IPS-18a (cell line): ENCODE measurements around the gene PBLD.
"Not testable (repeated sequence)": the region's sequence is repeated elsewhere in the genome, so short reads cannot be mapped to it uniquely, and the experiment has no call there.

Experiments
- H3K27ac ChIP-seq: one replicate; pipeline ENCODE4 v1.5.1; 2013; ENCODE audit warnings: low read length
- H3K27me3 ChIP-seq: one replicate; pipeline ENCODE4 v1.6.1; 2013; ENCODE audit warnings: mild to moderate bottlenecking, low read length; ENCODE audit not compliant: control insufficient read depth, insufficient read depth
- H3K36me3 ChIP-seq: one replicate; pipeline ENCODE4 v1.6.1; 2013; ENCODE audit warnings: low read depth, low read length; ENCODE audit not compliant: control insufficient read depth
- H3K4me1 ChIP-seq: one replicate; pipeline ENCODE4 v1.6.1; 2013; ENCODE audit warnings: low read depth, low read length; ENCODE audit not compliant: control insufficient read depth
- H3K4me3 ChIP-seq: one replicate; pipeline ENCODE4 v1.5.1; 2013; ENCODE audit warnings: low read length
- H3K9ac ChIP-seq: one replicate; pipeline ENCODE4 v1.6.1; 2013; ENCODE audit warnings: mild to moderate bottlenecking, low read length, moderate library complexity
- H3K9me3 ChIP-seq: one replicate; pipeline ENCODE4 v1.6.1; 2013; ENCODE audit warnings: low read depth, low read length; ENCODE audit not compliant: control insufficient read depth

Gene PBLD

DNA sequence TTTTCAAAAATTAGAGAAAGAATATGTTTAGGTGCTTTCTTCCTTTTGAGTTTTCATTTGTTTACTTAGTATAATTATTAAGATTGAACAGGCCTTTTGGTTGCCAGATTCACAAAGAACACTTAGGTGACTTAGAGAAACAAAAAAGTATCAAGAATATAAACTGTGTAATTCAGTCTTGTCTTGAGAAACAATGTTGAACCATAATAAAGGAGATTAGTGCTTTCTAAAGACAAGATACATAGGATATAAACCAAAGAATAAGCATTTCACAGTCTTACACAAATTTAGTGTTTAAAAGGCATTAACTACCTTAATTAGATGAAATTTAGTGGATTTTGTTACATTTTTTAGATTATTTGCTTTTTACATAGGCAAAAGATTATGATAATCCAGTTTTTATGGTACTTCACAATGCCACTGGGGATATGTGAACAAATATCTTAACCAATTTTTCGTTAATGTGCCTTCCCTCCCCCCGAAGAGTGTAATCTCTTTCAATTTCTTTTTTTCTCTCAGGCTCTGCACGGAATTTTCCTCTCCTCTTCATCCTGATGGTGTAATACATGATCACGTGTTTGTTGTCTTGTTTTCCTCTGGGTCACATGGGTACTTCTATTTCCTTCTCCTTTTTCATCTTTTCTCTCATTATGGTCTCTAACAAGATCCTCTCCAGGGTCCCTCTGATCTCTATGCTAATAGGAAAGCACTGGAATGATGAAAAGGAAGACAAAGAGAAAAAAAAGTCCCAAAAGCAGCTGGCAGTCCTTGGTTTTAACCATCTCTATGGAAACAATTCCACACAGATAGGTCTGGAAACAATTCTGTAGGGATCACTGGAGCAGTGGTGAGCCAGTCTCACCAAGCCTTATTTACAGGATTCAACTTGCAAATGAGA is 4.6 kb downstream of the PBLD start:
- H3K27me3 ChIP-seq = no peaks in the 10 kb centered on the region
- H3K9me3 ChIP-seq = no peaks in the 10 kb centered on the region
- H3K9ac ChIP-seq = peak overlapping the region; percentile 47
- peaks cover under 1% of the 10 kb centered on the region for H3K36me3 ChIP-seq
- H3K4me3 ChIP-seq = peak overlapping the region; percentile 22
- peaks cover 16% of the 10 kb centered on the region for H3K4me1 ChIP-seq
- H3K27ac ChIP-seq = peak overlapping the region; percentile 76

DNA sequence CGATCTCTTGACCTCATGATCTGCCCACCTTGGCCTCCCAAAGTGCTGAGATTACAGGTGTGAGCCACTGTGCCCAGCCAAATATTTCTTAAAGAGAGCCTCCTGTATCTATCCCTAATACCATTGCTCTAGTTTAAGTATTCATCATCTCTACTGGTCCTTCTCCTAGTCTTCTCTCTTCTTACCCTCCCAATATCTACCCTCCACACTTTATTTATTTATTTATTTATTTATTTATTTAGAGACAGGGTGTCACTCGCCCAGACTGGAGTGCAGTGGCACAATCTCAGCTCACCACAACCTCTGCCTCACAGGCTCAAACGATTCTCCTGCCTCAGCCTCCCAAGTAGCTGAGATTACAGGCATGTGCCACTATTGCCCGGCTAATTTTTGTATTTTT is 8.3 kb downstream of the PBLD start:
- not testable (repeated sequence) for H3K27ac ChIP-seq, H3K27me3 ChIP-seq, H3K4me3 ChIP-seq, H3K9ac ChIP-seq, H3K36me3 ChIP-seq, H3K9me3 ChIP-seq
- peaks cover 10% of the 10 kb centered on the region for H3K4me1 ChIP-seq

DNA sequence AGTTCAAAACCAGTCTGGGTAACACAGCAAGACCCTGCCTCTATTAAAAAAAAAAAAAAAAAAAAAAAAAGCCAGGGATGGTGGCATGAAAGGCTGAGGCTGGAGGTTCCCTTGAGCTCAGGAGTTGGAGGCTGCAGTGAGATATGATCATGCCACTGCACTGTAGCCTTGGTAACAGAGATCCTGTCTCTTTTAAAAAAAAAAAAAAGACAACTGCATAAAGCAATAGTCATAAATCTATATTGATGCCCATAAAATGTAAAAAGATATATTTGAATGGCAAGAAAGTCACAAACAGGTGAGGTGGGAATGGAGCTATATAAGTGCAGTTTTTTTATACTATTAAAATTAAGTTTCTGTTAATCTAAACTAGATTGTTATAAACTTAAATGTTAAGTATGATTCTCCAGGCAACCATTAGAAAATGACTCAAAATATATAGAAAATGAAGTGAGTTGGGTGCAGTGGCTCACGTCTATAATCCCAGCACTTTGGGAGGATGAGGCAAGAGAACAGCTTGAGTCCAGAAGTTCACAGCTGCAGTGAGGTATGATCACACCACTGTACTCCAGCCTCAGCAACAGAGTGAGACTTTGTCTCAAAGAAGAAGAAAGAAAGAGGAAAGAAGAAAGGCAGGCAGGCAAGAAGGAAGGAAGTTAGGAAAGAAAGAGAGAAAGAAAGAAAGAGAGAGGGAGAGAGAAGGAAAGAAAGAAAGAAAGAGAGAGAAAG is 14.2 kb downstream of the PBLD start:
- no peaks in the 10 kb centered on the region for H3K36me3 ChIP-seq
- H3K4me3 ChIP-seq = no peak overlapping the region
- no peaks in the 10 kb centered on the region for H3K27me3 ChIP-seq
- peaks cover 5% of the 10 kb centered on the region for H3K9me3 ChIP-seq
- no peaks in the 10 kb centered on the region for H3K4me1 ChIP-seq
- H3K27ac ChIP-seq = no peak overlapping the region
- no peak overlapping the region for H3K9ac ChIP-seq

DNA sequence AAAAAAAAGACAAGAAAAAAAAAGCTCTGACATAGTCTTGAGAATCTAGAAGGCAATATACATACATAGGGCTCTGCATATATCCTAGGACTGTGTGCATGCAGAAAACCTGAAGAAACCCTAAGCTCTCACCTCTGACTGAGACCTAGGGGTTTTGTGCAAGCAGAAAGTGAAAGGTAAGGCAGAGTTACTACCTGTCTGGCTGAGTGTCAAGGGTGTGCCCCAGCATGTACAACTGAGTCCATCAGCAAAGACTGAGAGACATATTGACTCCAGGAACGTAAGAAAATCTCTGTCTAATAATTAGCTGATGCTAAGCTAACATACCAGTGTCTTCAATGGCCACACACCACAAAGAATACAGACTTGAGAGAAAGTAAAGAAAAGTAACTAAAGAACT is 17.1 kb downstream of the PBLD start:
- Histone ChIP-seq H3K4me1 (no peaks in the 10 kb centered on the region), H3K9ac (no peak overlapping the region), H3K9me3 (peaks cover 5% of the 10 kb centered on the region), H3K27ac (no peak overlapping the region), H3K27me3 (no peaks in the 10 kb centered on the region), H3K4me3 (no peak overlapping the region), H3K36me3 (no peaks in the 10 kb centered on the region)

DNA sequence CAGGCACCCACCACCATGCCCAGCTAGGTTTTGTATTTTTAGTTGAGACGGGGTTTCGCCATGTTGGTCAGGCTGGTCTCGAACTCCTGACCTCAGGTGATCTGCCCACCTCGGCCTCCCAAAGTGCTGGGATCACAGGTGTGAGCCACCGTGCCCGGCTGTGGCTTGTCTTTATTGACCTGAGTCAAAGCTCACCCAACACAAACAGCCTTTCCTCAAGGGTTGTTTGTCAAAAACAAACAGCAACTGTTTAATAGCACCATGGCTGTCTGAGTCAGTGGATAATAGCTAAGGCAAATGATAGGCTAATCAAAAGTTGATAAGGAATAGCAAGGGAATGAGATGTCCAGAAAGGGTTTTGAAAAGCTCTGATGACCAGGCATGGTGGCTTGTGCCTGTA is 17.8 kb downstream of the PBLD start:
- not testable (repeated sequence) for H3K9ac ChIP-seq, H3K27me3 ChIP-seq, H3K36me3 ChIP-seq, H3K9me3 ChIP-seq, H3K4me3 ChIP-seq, H3K27ac ChIP-seq, H3K4me1 ChIP-seq

DNA sequence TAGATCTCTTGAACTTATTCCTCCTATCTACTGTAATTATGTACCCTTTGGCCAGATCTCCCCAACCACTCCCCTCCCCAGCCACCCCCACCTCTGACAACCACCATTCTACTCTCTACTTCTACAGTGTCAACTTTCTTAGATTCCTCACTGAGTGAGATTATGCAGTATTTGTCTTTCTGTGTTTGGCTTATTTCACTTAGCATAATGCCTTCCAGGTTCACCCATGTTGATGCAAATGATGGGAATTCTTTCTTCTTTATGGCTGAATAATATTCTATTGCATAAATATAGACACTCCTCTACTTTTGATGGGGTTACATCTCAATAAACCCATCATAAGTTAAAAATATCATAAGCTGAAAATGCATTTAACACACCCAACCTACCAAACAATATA is 22.2 kb downstream of the PBLD start:
- Histone ChIP-seq H3K36me3 (no peaks in the 10 kb centered on the region), H3K4me1 (peaks cover 5% of the 10 kb centered on the region), H3K9me3 (no peaks in the 10 kb centered on the region), H3K27ac (no peak overlapping the region), H3K9ac (no peak overlapping the region), H3K4me3 (no peak overlapping the region), H3K27me3 (no peaks in the 10 kb centered on the region)

DNA sequence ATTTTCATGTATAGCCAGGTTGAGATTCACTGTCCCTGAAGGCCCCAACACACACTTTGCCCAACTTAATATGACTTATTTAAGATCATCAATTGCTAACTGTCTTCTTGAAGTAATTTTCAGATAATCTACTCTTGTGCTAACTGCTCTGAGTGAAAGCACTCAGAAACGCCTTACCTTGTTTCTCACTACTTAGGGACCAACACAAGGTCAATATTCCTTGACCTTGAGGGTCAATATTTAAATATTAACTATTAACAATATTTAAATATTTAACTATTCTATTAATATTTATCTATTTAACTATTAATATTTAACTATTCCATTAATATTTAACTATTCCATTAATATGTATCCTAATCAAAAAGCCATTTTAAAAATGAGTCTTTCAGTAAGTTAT is 26.9 kb downstream of the PBLD start:
- Histone ChIP-seq H3K27ac (no peak overlapping the region), H3K9me3 (no peaks in the 10 kb centered on the region), H3K4me1 (peaks cover 5% of the 10 kb centered on the region), H3K27me3 (no peaks in the 10 kb centered on the region), H3K9ac (no peak overlapping the region), H3K36me3 (no peaks in the 10 kb centered on the region), H3K4me3 (no peak overlapping the region)

DNA sequence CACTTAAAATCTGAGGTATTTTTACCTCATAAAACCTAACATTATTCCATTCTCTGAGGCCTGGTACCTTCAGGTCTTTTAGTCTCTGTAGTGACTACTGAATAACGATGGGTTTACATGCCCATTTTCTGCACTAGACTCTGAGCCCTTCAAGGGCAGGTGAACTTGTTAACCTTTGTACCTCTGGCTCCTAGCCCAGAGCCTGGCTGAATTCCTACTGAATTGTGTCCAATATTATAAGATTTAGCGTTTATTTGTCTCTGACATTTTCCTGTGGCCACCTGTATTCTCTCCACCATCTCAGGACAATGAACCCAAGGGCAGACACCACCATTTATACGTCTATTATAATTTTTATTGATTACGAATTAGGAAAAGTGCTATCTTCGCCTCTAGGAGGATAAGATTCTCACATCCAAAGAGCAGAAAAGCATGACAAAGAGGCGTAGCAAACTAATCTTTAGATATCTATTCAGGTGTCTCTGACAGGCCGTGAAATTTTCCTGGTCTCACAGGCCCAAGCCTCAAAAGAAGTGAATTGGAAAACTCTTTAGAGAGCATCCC is 28.8 kb downstream of the PBLD start:
- Histone ChIP-seq H3K9me3 (no peaks in the 10 kb centered on the region), H3K27ac (no peak overlapping the region), H3K9ac (no peak overlapping the region), H3K36me3 (no peaks in the 10 kb centered on the region), H3K27me3 (no peaks in the 10 kb centered on the region), H3K4me1 (peaks cover 5% of the 10 kb centered on the region), H3K4me3 (no peak overlapping the region)

DNA sequence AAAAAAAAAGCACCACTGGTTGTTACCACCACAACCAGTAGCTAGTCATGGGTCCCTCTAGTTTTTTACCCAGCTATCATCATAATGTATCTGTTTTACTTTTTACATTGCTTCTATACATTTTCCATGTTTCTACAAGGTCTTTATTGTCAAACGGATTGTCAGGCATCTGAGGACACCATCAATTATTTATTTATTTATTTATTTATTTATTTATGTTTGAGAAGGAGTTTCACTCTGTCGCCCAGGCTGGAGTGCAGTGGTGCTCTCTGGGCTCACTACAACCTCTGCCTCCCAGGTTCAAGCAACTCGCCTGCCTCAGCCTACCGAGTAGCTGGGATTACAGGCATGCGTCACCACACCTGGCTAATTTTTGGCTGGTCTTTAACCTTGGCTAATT is 29.9 kb downstream of the PBLD start:
- no peaks in the 10 kb centered on the region for H3K9me3 ChIP-seq
- H3K4me1 ChIP-seq = peaks cover 5% of the 10 kb centered on the region
- no peaks in the 10 kb centered on the region for H3K27me3 ChIP-seq
- no peaks in the 10 kb centered on the region for H3K36me3 ChIP-seq
- no peak overlapping the region for H3K27ac ChIP-seq
- no peak overlapping the region for H3K4me3 ChIP-seq
- no peak overlapping the region for H3K9ac ChIP-seq

DNA sequence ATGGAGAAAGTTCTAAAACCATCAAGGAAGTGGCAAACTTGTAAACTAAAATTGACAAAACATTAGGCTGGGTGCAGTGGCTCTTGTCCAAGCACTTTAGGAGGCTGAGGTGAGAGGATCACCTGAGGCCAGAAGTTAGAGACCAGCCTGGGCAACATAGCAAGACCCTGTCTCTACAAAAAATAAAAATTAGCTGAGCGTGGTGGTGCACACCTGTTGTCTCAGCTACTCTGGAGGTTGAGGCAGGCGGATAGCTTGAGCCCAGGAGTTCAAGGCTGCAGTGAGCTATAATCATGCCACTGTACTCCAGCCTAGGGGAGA is 30.3 kb downstream of the PBLD start:
- Histone ChIP-seq H3K27me3 (no peaks in the 10 kb centered on the region), H3K27ac (no peak overlapping the region), H3K4me3 (no peak overlapping the region), H3K36me3 (no peaks in the 10 kb centered on the region), H3K9me3 (no peaks in the 10 kb centered on the region), H3K4me1 (peaks cover 5% of the 10 kb centered on the region), H3K9ac (no peak overlapping the region)

DNA sequence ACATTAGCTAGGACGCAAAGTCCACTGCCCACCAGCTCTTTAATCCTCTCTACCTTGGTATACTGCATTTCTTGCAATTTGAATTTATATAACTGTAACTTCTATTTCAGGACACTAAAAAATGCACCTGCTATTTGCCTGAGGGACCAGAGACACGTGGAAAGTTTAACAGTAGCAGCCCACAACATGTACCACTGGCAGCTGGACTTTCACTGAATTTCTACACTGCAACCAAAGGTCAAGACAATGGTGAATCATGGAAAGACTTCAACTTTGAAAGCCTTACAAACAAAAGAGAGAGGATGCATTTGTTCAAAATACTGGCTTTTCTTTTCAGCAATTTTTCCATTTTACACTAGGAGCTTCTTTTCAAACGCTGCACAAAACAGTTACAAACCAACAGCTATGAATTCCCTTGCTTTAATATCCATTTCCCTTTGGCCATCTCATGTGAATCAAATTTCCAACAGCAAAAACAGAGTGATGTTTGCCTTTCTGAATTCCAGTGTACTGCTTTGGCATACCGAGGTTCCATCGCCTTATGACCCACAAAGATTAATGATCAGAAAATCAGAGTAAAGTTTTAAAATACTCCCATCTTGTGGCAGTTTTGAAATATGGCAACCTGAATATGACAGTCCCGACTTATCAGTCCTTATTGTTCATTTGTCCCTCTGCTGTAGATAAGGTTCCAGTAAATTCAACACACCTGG is 30.8 kb downstream of the PBLD start:
- no peak overlapping the region for H3K9ac ChIP-seq
- no peak overlapping the region for H3K4me3 ChIP-seq
- H3K4me1 ChIP-seq = peaks cover 5% of the 10 kb centered on the region
- H3K36me3 ChIP-seq = no peaks in the 10 kb centered on the region
- no peaks in the 10 kb centered on the region for H3K9me3 ChIP-seq
- H3K27ac ChIP-seq = no peak overlapping the region
- no peaks in the 10 kb centered on the region for H3K27me3 ChIP-seq
